Measurements from ENCODE around the gene KNCN.

The KNCN gene

DNA sequence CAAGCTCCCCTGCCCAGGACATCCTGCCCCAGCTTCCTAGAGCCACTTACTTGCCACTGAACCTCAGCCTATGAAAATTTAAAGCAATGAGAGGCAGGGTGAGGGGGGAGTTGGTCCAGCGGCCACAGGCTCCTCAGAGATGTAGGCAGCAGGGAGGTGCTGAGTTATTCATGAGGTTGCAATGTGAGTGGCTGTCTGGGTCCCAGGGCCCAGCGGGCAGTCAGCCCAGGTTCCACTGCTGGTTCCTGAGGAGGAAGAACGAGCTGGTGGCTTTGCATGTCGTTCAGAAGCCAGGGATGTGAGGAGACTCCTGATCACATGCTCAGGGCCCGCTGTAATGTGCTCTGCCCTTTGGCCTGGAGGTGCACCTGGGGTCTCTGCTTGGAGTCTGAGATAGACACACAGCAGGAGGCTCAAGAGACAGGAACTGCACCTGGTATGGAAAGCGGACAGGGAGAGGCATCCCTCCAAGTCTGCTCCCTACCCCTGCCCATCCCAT, at the start of gene KNCN:
TSS of gene KNCN (minus strand) at position 51 of the 499 bp plus-strand sequence. CDS start 432 bp downstream, outside the sequence.
- no peak for DNase-seq

DNA sequence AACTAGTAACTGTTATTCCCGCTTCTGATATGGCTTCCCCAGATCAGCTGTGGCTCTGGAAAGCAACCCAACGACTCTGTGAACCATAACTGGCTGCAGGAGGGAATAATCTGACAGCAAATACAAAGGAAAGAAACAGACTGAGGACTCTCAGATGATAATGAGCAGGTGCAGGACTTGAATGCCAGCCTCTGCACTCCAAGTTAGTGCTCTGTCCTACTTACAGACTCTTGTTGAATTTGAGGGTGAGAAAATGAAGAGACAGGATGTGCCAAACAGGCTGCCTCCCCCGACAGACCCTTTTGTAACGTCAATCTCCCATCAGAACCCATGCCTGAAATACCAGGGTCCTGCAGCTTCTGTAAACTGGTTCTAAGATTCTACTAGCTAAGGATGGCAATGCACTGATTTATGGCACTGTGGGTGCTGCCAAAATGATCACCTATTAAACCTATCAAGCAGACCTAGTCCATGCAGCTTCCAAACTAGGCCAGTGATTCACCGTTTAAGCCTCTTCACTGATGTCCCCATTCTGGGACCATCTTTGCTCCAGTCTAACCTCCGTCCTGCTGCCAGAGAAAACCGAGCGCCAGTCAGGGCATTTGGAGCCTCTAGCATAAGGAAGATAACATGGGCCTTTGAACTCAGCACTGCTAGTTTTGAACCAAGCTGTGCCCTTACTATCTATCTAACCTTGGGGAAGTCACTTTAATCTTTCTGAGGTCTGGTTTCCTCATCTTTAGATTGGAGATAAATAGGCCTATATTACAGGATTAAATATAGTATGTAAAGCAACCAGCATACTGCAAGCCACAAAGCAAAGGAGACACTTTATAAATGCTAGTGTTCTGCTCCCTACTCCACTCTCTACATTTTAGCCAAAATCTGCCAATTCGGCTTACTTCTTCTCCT, 47.9 kb upstream of the KNCN start:
- DNase-seq = no peak

DNA sequence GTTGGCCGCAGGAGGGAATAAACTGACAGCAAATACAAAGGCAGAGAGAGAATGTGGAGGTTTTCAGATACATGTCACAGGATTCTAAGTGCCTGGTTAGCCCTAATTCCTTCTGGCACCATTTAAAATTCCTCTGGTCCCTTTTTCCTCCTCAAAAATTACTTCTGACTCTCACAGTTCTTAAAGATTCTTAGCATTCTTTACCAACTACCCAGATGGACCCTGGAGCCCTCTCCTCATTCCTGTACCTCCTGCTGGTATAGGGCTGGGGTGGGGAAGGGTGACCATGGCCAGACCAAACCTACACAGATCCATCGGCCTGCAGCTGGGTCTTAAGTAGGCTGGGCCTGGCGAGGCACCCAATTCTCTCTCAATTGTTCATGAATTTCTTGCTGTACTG, 45.4 kb upstream of the KNCN start:
- no peak for DNase-seq

DNA sequence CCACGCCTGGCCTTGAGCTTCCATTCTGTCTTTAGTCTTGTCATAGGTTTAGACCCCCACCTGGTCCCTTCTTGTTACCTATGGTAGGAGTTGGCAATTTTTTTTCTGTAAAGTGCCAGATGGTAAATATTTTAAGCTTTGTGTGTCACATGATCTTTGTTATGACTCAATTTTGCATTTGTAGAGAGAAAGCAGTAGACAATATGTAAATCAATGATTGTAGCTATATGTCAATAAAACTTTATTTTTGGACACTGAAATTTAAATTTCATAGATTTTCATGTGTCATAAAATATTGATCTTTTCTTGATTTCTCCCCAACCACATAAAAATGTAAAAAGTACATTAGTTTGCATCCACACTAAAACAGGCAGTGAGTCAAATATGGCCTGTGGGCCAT, 44.6 kb upstream of the KNCN start:
- DNase-seq = no peak

DNA sequence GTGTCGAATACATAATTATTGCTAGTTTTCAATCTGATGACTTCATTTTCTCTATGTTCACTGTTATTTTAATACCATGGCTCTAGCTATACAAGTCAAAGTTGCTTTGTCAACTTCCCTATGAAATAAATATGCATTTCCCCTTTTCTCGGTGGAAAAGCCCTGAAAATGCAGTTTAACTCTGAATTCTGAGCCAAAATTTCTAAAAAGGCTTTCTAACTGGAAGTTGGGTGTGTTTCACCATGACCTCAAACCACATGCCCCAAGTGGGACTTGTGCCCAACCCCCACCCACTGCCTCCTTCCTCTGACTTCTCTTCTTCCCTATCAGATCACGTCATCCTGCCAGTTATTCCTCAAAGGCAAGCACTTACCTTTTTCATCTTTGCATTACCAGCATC, 43.7 kb upstream of the KNCN start:
- DNase-seq = no peak

DNA sequence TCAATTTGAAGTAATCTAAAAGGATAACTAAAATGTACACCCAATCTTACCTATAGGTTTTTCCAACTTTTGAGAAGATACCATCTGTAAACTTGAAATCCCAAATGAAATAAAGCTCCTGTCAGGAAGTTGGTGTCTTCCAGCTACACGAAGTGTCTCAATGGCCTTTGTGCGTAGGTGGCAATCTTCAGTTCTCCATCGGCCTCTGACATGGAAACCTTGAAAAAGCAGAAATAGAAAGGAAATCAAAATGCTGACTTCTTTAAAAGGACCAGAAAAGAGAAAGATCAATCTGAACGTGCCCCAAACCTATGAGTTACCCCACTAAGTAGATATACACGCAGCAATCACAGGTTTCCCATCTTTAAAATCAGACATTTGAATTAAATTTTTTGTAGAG, 42.6 kb upstream of the KNCN start:
- no peak for DNase-seq

DNA sequence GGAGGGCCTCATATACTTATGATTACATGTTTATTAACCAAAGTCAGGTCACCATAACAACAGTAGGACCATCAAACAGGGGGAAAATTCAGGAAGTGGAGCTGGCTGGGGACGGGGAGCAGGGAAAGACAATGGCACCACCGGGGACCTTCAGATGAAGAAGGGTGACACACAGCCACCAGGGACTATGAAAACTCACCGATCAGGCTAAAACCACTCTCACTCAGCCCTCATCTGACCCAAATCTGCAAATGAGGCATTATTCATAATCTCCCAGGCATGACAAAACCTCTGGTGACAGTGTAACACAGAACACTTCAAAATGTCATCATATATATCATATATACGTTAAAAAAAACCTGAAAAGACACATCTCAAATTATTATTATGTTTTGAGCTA, 41.4 kb upstream of the KNCN start:
- no peak for DNase-seq

DNA sequence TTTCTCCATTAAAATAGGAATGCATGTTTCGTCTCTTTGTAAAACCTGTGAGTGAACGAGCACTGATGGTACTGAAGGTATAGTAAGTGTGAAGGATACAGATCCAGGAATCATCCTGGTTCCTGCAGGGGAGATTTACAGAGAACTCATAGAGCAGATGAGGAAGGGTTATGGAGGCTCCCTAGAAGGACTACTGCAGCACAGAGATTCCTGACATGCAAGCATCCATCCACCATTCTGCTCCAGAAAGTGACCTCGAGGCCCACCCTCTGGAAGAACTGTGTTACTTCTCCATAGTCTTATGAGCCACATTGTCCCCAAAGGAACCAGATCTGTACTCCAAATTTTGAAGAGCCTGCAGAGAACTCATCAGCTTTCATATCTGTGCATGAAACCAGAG, 38.1 kb upstream of the KNCN start:
- DNase-seq = no peak

DNA sequence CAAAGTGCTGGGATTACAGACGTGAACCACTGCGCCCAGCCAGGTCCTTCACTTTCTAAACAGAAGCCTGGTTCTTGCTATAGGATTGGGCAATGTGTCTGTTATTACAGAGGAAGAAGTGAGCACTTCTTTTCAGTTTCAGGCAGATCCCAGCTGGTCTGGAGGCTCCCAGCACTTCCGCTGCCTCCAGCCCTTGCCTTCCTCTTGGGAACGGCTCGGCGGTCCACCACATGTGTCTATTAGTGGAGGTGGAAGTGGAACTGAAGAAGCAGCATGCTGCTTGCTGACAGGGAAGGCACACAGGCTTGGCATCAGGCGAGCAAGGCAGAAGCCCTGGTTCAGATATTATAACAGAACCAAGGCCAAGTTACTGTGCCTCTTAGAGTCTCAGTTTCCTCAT, 35.6 kb upstream of the KNCN start:
- no peak for DNase-seq

DNA sequence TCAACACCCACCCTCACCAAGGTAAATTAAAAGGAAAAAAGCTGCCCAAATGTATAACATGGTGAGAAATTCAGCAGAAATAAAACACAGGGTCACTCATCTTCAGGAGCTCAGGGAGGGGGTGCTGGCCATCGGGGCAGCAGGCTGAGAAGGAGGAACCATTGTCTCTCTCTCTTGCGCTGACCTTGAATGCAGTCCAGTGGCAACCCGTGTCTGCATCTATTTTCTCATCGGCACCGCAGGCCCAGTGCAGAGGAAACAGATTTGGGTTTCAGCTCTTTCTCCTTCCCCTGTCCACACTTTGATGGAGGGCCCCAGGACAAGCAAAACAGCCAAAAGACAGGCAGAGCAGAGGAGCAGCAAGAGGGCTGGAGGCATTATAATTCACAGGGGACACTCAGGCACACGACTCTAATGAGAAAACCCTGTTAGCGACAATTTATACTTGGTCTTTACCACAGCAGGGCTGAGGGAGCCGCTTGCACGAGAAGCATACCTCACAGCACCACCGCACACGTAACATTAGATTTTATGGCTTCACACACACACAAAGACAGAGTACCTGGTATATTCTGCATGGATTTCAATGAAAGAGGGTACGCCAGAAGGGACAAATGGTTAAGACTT, 34.0 kb upstream of the KNCN start:
- DNase-seq = no peak

DNA sequence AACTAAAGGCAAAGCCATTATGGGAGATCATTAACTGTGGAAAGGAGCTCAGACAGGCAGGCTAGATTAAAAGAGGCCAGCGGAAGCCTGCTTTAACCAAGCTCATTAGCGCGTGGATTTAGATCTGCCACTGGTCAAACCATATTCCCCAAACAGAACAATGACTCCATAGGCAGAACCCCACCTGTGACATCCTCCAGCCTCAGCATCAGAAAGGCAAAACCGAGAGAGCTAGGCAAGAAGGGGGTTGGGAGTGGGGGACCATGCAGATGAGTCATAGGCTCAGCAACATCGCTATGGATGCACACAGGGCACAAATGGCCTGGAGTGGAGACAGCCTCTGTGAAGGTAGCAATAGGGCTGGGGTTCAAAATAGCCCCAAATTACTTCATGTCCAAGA, 32.0 kb upstream of the KNCN start:
- DNase-seq = no peak

DNA sequence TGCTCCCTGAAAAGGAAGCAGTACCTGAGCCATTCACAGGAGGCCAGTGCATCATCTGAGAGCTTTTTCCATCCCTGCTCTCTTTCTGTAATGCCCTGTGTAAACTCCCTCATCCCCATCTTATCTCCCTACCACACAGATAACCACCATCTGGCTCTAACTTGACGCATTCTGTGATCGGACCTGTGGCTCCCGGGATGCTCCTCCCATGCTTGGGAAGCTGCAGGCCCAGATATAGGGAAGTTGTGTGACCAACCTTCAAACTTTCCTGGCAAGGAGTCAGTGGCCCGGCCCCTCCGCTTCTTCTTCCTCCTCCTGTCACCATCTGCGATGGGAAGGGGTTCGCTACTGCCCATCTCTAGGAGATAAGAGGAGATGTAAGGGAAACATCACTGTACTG, 31.5 kb upstream of the KNCN start:
- DNase-seq = no peak

DNA sequence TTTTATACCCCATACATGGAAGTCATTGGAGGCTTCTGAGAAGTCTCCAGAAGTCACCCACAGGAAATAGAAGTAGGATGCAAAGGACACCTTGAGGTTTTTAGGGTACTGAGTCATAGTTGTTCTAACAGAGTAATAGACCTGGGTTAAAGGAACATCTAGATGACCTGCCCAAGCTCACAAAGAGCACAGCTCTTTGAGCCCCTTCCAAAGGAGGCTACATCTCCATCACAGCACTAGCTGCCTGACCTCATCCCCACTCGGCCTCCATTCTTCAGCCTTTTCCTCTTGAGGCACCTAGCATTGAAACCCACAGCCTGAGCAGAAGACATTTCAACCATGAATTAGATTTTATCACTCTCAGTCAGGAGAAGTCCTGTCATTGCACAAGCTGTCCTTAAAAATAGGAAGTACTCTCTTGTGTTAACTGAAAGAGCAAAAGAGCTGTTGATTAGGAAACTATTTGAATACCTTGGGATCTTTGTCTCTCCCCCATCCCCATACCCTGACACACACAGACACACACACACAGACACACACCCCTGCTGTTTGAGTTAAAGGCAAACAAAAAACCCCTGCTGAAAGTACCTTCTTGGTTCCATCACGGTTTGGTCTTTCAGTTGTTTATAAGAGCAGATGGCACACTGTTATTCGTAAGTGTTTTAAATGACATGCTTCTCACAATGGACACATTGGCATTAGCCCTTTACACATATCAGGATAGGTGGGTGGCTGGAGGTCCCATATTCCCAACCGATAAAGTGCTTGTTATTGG, 30.4 kb upstream of the KNCN start:
- DNase-seq = no peak

DNA sequence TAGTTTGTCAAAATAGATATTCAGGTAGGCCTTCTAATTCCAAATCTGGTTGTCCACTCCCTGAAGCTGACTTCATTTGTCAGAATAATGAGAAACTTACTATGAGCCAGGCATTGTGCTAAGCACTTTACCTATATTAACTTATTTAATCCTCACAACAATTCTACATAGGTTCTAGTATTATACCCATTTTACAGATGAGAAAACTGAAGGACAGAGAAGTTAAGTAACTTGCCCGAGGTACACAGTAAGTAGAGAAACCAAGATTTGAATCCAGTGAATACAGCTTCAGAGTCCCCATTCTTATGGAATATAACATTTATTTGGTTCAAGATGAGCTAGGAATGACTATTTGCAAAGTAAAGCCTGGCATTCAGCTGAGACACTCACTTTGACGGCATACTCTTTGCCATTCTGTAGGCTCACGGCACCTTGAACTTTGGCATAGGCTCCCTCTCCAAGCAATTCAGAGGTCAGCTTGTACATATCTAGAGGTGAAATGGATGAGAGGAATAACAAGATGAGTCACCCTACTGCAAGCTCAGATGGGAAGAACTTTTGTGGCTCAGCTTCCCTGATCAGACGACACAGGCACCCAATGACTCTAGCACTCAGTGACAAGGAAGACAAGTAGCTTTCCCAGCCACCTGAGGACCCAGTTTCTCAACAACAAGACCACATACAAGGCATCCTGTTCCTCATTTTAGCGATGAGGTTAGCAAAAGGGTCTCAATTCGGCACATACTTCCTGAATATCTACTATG, 28.9 kb upstream of the KNCN start:
- DNase-seq = no peak

DNA sequence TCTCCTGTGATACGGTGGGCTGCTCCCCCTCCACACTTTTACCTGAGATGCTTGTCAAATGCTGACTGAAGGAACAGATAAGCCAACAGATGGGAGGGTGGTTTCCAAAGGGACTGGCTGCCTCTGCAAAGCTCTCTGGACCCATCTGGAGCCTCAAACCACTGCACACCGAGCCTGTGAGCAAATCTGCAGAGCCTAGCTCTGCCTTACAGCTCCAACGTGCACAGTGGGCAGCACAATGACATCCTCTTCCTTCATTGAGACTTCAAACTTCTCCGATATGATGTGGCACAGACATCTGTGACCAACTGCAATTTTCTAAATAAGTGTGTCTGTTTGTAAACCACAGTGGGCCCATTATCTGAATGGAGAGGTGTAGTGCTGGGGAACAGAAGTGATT, 26.2 kb upstream of the KNCN start:
- no peak for DNase-seq

DNA sequence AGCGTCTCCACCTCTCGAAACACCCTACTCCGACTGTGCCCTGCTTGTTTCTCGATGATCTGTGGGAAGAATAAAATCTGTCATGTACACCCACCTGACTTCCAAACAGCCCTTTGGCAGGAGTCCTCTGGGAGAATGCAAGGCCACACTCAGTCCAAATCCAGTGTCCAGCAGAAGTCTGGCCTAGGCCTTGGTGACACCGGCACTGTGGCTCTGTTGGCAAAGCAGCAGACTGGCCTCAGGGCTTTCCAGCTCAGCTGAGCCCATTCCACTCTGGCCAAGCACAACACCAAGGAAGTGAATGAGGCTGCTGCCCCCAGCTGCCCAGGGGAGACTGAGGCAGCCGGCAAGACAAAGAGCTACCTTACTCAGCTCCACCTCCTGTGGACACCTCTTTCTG, 25.1 kb upstream of the KNCN start:
- no peak for DNase-seq

DNA sequence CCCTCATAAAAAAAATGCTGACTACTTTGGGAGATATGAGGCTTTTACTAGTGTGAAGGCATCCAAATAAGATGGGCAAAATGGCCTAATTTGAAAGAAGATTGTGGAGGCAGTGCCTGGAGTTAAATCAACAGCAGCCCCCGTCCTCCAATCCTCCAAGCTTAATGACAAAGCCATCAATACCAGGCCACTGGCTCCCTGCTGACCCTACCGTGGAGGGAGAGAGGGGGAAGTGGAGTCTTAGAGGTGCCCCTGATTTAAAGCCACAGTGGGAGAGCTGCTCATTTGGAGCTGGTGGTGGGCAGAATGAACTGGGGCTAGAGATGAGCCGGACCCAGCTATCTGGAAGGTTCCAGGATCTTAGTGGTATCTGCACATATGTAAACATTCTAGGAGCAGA, 24.3 kb upstream of the KNCN start:
- no peak for DNase-seq

DNA sequence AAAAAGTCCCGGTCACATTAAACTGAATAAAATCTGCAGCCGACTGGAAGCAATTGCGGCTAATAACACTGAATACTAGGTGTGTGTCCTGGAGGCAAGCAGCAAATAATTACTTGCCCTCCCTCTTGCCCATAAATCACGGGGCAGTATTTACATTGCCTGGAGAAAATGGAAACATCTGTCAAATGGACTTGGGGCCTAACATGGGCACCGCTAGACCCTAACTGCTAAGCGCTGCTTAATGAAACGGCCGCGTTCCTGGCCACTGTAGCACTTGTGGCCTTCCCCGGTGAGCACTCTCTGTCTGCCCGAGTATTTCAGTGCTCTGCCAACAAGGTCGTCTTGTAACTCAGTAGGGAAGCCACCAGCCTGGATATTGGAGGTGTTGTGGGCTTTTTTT, 23.9 kb upstream of the KNCN start:
- DNase-seq = no peak

DNA sequence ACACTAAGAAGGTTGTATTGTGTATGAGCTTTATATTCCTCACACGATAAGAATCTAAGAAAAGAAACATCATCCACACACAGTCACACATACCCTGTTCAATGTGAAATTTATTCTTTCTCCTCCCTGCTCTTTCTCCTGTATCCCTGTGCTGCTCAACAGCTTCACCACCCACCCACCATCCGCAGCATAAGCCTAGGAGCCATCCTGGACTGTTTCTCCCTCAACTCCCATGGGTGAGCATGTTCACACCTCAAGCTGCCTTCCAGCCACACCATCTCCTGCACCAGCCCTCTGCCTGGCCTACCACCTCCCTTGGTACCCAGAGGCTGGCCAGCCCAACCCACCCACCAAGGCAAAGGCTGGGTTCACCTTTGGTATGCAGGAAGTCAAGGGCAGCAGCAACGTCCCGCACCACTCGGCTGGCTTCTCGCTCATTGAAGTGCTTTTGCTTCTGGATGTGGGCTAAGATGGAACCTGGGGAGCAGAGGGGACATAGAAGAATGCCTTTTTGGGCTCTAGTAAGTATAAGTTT, 20.3 kb upstream of the KNCN start:
- DNase-seq = no peak

DNA sequence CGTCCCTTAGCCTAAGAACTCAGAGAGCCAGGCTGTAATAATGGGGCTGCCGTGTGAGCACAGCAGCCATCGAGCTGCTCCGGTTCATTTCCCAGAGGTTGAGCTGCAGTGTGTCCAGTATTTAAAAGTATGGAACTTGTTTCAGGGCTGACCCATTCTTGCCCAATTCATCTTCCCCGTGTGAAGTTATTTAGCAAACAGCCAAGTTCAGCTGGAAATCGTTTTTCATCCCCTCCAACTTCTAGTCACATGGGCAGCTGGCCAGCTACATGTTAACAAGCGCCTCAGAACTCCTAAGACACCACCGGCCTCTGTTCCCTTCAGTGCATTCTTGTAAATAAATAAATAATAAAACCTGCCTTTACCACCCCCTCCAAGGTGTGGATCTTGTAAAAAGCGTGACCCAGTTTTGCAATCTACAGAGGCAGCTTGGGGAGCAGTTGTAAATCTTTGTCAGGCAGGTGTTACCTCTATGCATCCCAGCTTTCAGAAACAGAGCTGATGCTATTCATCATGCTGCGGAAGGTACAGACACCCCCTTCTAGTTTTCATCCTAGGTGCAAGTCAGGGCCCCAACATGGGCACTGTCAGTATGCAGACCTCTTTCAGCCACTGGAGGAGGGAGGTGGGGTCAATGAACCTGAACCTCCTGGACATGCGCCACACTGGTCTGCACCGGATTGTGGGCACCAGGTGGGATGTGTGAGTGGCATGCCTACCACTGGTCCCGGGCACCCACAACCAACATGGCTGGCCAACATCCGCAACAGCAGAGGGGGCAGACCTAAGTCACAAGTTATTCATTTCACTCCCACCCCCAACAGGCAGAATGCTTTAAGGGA, 18.7 kb upstream of the KNCN start:
- no peak for DNase-seq

DNA sequence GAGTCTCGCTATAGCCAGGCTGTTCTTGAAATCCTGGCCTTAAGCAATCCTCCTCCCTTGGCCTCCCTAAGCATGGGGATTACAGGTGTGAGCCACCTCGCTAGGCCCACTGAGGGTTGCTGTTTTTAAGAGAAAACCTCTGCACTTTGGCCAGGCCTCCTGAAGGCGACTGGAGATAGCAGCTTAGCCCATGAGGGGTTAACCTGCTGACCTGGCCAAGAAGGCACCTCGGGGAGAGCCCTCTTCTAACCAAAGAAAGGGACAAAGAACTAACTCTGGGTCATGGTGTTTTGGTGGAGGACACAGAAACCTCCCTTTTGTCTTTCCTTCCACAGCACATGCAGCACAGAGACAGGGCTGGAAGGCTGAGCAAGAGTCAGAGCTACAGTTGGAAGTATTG, 17.7 kb upstream of the KNCN start:
- no peak for DNase-seq

DNA sequence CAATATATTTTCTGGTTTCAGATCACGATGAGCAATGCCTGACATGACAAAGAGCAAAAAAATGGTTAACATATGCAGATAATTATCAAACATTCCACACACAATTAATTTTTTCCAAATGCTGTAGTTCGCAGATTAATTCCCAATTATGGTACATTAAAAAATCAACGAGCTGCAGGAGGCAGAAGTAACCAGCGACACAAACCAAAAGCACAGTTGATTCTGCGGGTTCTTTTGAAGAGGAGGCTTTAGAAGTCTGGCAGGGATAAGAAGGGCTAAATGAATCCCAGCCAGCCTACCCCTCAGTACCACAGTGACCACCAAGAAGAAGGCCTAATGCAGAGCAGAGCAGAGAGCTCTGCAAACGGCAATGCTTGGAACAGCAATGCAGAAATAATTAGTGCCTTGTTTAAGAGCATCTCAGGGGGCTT, 17.0 kb upstream of the KNCN start:
- DNase-seq = no peak

All from NCI-H187 treated with DMSO at 0.1 percent for 48 hours (cell line).